Central memory CD4-positive, alpha-beta T cell (primary cell): ENCODE measurements around the gene GMPPA.

Experiments used
- DNase-seq: peaks from one replicate; pipeline ENCODE4 v3.0.0; 2022

The GMPPA gene

GRCh38 chr2:219540784-219541504, 42.3 kb downstream of the GMPPA start:
- no peak for DNase-seq

GRCh38 chr2:219541611-219542180, 43.0 kb downstream of the GMPPA start:
- peak; percentile 86 for DNase-seq

GRCh38 chr2:219542931-219543595, 44.4 kb downstream of the GMPPA start:
- no peak for DNase-seq

- peak; percentile 91 for DNase-seq
These were observed 45.1 kb downstream of the GMPPA start, which contains the start of the genes CHPF and TMEM198 for GRCh38 chr2:219543596-219544358. CHPF (minus strand) TSS chr2:219543809; CDS start chr2:219543538, 271 bp downstream. TMEM198 (plus strand) TSS chr2:219544028; CDS start chr2:219544728, 700 bp downstream.

- DNase-seq, result no peak
These were observed 45.9 kb downstream of the GMPPA start for GRCh38 chr2:219544567-219544966.

GRCh38 chr2:219545295-219545942, 46.7 kb downstream of the GMPPA start:
- no peak for DNase-seq

- DNase-seq, result no peak
These were observed 47.3 kb downstream of the GMPPA start for GRCh38 chr2:219545943-219546352.

GRCh38 chr2:219547621-219548020, 48.9 kb downstream of the GMPPA start:
- DNase-seq, result no peak

GRCh38 chr2:219548990-219549389, 50.3 kb downstream of the GMPPA start:
- DNase-seq, result no peak

- DNase-seq, result no peak
These were observed 50.9 kb downstream of the GMPPA start for GRCh38 chr2:219549619-219550018.

- DNase-seq, result peak; percentile 17
These were observed 53.0 kb downstream of the GMPPA start for GRCh38 chr2:219551441-219552381.

- peak; percentile 70 for DNase-seq
These were observed 53.9 kb downstream of the GMPPA start for GRCh38 chr2:219552382-219553167.

GRCh38 chr2:219553168-219553417, 54.4 kb downstream of the GMPPA start:
- no peak for DNase-seq

- DNase-seq, result no peak
These were observed 54.8 kb downstream of the GMPPA start for GRCh38 chr2:219553463-219553963.

GRCh38 chr2:219554350-219554749, 55.7 kb downstream of the GMPPA start:
- DNase-seq, result no peak

GRCh38 chr2:219555956-219556355, 57.3 kb downstream of the GMPPA start:
- DNase-seq, result no peak

- no peak for DNase-seq
These were observed 57.7 kb downstream of the GMPPA start for GRCh38 chr2:219556413-219556812.
